ENCODE measurements around the gene ACOX3.
A peak's percentile ranks its signal among the peaks of the same experiment; 100 is the strongest.

DNA sequence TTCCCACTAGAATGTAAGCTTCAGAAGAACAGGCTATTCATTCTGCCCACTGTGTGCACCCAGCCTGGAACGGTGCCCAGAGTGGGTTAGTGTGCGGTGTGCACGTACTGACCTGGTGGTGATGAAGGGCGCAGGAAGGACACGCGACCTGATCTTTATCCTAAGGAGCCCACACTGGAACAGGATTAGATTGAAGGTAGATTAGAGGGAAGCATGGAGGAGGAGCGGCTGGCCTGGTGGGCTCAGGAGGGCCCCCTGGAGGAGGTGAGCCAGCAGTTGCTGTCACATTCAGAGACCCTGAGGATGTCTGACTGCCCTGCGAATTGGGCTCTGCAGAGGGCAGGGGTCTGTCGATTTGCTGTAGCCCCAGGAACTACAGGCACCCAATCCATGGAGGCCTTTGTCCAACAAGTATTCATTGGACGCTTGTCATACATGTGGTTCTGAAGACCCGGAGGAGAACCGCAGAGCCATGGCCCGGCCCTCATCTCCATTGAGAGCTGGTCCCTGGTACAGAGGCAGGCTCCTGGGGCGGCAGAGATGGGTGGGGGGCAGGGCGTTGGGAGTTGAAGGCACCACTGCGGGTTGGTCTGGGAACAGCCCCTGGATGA, 97.8 kb downstream of the ACOX3 start:
- TF ChIP-seq, protein P1, sequence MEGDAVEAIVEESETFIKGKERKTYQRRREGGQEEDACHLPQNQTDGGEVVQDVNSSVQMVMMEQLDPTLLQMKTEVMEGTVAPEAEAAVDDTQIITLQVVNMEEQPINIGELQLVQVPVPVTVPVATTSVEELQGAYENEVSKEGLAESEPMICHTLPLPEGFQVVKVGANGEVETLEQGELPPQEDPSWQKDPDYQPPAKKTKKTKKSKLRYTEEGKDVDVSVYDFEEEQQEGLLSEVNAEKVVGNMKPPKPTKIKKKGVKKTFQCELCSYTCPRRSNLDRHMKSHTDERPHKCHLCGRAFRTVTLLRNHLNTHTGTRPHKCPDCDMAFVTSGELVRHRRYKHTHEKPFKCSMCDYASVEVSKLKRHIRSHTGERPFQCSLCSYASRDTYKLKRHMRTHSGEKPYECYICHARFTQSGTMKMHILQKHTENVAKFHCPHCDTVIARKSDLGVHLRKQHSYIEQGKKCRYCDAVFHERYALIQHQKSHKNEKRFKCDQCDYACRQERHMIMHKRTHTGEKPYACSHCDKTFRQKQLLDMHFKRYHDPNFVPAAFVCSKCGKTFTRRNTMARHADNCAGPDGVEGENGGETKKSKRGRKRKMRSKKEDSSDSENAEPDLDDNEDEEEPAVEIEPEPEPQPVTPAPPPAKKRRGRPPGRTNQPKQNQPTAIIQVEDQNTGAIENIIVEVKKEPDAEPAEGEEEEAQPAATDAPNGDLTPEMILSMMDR (conservative IDR thresholded peaks at IDR 0.05; ENCODE audit: low read length), result peak; percentile 56
- no peak for TF ChIP-seq EZH2phosphoT487 (IDR thresholded peaks at IDR 0.05; ENCODE audit: borderline replicate concordance, low read depth, low read length)

All from OCI-LY7 (cell line).